Type B pancreatic cell (in vitro differentiated cells): ENCODE measurements around the gene ACBD3. TPM values are rescaled to one million over a fixed set of nuclear protein-coding genes. Genes with fewer than 3 reads are reported as not detected.
A peak's percentile ranks its signal among the peaks of the same experiment; 100 is the strongest.

Source experiments
- DNase-seq: peaks from one replicate; pipeline ENCODE4 v3.0.0; 2021; ENCODE audit warnings: mixed read lengths; ENCODE audit not compliant: unreplicated experiment; ENCODE audit errors: extremely low spot score
- H3K27ac Mint-ChIP-seq: 2 replicates; pipeline ENCODE4 v1.8.0; 2021; ENCODE audit warnings: mild to moderate bottlenecking, mixed read lengths
- H3K27me3 Mint-ChIP-seq: 2 replicates; pipeline ENCODE4 v1.8.0; 2021; ENCODE audit warnings: mixed read lengths
- H3K36me3 Mint-ChIP-seq: 2 replicates; pipeline ENCODE4 v1.8.0; 2021; ENCODE audit warnings: mixed read lengths
- H3K4me1 Mint-ChIP-seq: one replicate; pipeline ENCODE4 v1.8.0; 2021; ENCODE audit warnings: mixed read lengths; ENCODE audit not compliant: unreplicated experiment
- H3K4me3 Mint-ChIP-seq: 2 replicates; pipeline ENCODE4 v1.8.0; 2021; ENCODE audit warnings: mild to moderate bottlenecking, mixed read lengths
- H3K9me3 Mint-ChIP-seq: 2 replicates; pipeline ENCODE4 v1.8.0; 2021; ENCODE audit warnings: mixed read lengths
- long read RNA-seq: library from polyadenylated mRNA; unstranded; transcript quantifications from one replicate; pipeline ENCODE4 v2.0.0, GENCODE V29; 2020
- total RNA-seq: library from RNA; stranded (reverse); gene quantifications from 2 replicates; pipeline ENCODE4 v1.2.1, GENCODE V29; 2021; ENCODE audit warnings: low replicate concordance
- TF ChIP-seq, protein P1 (sequence below): fragments of 200-600 bp; sonication (generic); conservative IDR thresholded peaks from 2 replicates; pipeline ENCODE4 v1.5.0; 2021; ENCODE audit warnings: antibody characterized with exemption, mild to moderate bottlenecking

ACBD3 gene
- 37.4 and 56.9 TPM in 2 replicates for total RNA-seq
- long read RNA-seq, partial matches to known transcripts, result 21 of 23 reads
- long read RNA-seq, other reads (novel, unspliced or antisense), result 2 of 23 reads

DNA sequence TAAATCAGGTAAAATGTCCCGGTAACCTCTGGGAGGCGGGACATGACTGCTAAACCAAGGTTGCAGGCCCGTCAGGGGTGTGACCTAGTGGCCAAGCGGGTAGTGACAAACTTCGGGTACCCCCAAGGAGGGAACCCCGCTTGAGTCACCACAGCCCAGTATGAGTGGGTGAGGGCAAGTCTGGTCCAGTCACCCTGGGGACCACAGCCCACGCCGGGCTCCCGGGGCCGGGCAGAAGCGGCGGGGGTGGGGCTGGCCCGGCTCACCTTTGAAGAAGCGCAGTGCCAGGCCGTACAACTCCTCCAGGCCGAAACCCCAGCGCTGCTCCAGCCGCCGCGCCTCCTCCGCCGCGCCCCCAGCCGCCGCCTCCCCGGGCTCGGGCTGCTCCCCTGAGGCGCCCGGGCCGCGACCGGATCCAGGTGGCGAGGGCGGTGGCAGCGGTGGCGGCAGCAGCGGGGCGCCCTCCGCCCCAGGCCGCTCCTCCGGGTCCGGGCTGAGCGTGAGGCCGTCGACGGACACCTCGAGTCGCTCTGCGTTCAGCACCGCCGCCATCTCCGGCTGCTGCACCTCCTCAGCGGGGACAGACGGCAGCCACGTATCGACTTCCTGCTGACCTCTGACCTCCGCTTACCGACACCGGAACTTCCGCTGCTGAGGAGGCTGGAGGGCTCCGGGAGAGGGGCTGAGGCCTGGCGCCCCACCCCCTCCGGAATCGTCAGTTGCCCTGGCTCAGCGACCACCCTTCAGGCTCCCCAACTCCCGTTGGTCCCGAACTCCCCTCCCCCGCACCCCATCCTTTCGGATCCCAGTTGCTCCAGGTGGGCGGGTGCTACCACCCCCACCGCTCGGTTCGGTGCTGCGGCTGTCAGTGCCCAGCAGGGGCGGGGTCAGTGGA is at the start of gene ACBD3:
Gene ACBD3, minus strand, starts transcription at position 618 of the 895 bp plus-strand sequence. Its CDS starts 66 bp downstream, at position 552.
- peaks cover 8% of the 10 kb centered on the region for H3K36me3 Mint-ChIP-seq
- DNase-seq, result peak; percentile 88
- H3K9me3 Mint-ChIP-seq, result no peaks in the 10 kb centered on the region
- no peaks in the 10 kb centered on the region for H3K27me3 Mint-ChIP-seq
- H3K4me3 Mint-ChIP-seq, result peak within 1 kb of the TSS; percentile 99
- TF ChIP-seq, protein P1, sequence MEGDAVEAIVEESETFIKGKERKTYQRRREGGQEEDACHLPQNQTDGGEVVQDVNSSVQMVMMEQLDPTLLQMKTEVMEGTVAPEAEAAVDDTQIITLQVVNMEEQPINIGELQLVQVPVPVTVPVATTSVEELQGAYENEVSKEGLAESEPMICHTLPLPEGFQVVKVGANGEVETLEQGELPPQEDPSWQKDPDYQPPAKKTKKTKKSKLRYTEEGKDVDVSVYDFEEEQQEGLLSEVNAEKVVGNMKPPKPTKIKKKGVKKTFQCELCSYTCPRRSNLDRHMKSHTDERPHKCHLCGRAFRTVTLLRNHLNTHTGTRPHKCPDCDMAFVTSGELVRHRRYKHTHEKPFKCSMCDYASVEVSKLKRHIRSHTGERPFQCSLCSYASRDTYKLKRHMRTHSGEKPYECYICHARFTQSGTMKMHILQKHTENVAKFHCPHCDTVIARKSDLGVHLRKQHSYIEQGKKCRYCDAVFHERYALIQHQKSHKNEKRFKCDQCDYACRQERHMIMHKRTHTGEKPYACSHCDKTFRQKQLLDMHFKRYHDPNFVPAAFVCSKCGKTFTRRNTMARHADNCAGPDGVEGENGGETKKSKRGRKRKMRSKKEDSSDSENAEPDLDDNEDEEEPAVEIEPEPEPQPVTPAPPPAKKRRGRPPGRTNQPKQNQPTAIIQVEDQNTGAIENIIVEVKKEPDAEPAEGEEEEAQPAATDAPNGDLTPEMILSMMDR, result no peak
- peak within 1 kb of the TSS; percentile 98 for H3K27ac Mint-ChIP-seq
- peaks cover 29% of the 10 kb centered on the region for H3K4me1 Mint-ChIP-seq

DNA sequence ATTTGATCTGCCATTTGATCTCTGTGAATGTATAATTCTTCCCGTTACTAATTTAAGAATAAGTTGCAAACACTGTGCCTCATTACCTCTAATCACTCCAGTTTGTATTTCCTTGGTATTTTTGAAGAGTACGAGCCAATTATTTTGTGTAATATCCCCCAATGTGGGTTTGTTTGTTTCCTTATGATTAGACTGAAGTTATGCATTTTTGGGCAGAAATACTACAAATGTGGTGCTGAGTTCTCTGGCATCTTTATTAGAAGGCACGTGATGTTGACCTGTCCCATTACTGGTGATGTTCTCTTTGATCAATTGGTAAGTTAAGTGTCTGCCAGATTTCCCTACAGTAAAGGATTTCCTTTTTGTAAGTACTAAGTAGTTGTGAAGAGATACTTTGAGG is 47.3 kb upstream of the ACBD3 start:
- peaks cover 20% of the 10 kb centered on the region for H3K36me3 Mint-ChIP-seq
- H3K27ac Mint-ChIP-seq, result no peak overlapping the region

DNA sequence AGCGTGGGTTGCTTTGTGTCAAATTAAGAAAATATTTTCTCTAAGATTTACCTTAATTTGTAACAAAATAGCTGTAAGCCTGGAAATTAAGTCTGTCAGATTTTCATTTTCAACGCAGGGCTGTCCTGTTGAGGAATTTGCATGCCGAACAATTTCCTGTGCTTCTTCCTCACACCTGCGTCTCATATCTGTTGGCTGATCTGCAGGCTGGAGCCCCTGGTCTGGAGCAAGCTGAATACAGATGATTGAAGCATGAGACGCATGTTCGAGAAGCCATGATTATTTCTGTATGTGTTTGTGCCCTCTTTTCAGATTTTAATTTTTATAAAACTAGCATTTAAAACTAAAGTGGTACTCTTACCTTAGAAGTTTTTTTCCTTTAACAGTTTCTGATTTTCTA is 46.8 kb upstream of the ACBD3 start:
- no peaks in the 10 kb centered on the region for H3K27me3 Mint-ChIP-seq
- DNase-seq, result no peak
- H3K4me3 Mint-ChIP-seq, result no peak overlapping the region
- TF ChIP-seq, protein P1, result no peak
- H3K4me1 Mint-ChIP-seq, result no peaks in the 10 kb centered on the region
- no peak overlapping the region for H3K27ac Mint-ChIP-seq
- H3K36me3 Mint-ChIP-seq, result peaks cover 20% of the 10 kb centered on the region
- H3K9me3 Mint-ChIP-seq, result no peaks in the 10 kb centered on the region

More for the DNA sequence above, 47.3 kb upstream of the ACBD3 start:
- no peaks in the 10 kb centered on the region for H3K4me1 Mint-ChIP-seq
- H3K4me3 Mint-ChIP-seq, result no peak overlapping the region
- no peaks in the 10 kb centered on the region for H3K27me3 Mint-ChIP-seq
- DNase-seq, result no peak
- TF ChIP-seq, protein P1, result no peak
- H3K9me3 Mint-ChIP-seq, result no peaks in the 10 kb centered on the region

DNA sequence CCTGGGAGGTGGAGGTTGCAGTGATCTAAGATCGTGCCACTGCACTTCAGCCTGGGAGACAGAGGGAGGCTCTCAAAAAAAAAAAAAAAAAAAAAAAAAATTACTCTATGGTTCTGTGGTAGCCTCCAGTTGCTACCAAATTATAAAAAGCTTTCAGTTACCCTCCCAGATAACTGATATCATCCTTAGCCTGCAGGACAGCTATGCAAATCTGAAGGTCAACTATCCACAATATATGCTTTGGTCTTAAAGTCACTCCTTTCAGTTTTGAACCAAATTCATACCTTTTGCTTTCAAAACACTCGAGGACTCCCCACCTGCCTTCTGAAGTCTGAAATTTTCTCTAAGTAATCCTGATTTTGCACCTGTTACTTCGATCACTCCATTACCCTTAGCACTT is 40.1 kb upstream of the ACBD3 start:
- Mint-ChIP-seq H3K27me3 (peaks cover 40% of the 10 kb centered on the region), H3K9me3 (no peaks in the 10 kb centered on the region), H3K4me3 (peak overlapping the region; percentile 12), H3K4me1 (no peaks in the 10 kb centered on the region), H3K36me3 (peaks cover 5% of the 10 kb centered on the region), H3K27ac (no peak overlapping the region)
- no peak for DNase-seq
- TF ChIP-seq, protein P1, result no peak

DNA sequence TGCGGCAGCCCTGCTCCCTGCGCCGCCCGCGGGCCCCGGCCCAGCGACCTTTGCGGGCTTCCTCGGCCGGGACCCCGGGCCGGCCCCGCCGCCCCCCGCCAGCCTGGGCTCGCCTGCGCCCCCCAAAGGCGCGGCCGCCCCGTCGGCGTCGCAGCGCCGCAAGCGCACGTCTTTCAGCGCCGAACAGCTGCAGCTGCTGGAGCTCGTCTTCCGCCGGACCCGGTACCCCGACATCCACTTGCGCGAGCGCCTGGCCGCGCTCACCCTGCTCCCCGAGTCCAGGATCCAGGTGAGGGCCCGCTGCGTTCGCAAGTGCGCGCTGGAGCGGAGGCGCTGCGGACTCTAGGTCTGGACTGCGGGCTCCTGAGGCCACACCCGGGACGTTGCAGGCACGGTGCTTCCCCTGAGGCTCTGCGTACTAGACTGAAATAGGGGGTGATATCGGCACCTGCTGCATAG is 37.3 kb upstream of the ACBD3 start:
- TF ChIP-seq, protein P1, result peak; percentile 20
- Mint-ChIP-seq H3K4me1 (peaks cover 6% of the 10 kb centered on the region), H3K36me3 (no peaks in the 10 kb centered on the region), H3K4me3 (peak overlapping the region; percentile 86), H3K27ac (no peak overlapping the region), H3K27me3 (peaks cover 44% of the 10 kb centered on the region), H3K9me3 (no peaks in the 10 kb centered on the region)
- no peak for DNase-seq
